GM23338 (cell line): ENCODE results near the gene LGALS1. TPM values are rescaled to one million over a fixed set of nuclear protein-coding genes. Genes with fewer than 3 reads are reported as not detected.

ENCODE experiments used
- ATAC-seq: fragments of 200-7000 bp; cut with Tn5 transposase; 3 replicates; pipeline ENCODE4 v1.9.1; 2020
- DNase-seq: peaks from one replicate; pipeline ENCODE4 v3.0.0-alpha.2; 2015; ENCODE audit warnings: low spot score
- H2AFZ ChIP-seq: fragments of 200-600 bp; sonication (generic); 2 replicates; pipeline ENCODE4 v1.8.0; 2016; ENCODE audit warnings: antibody characterized with exemption, mild to moderate bottlenecking, moderate library complexity
- H3F3A ChIP-seq: fragments of 200-600 bp; sonication (generic); replicated peaks from 2 replicates; pipeline ENCODE4 v1.8.0; 2017; ENCODE audit warnings: antibody characterized with exemption, mixed run types, low read depth
- H3K27ac ChIP-seq: fragments of 200-600 bp; sonication (generic); 2 replicates; pipeline ENCODE4 v1.6.1; 2016; ENCODE audit warnings: low read depth
- H3K27me3 ChIP-seq: fragments of 200-600 bp; sonication (generic); 2 replicates; pipeline ENCODE4 v1.8.0; 2016; ENCODE audit warnings: mild to moderate bottlenecking, mixed run types, moderate library complexity; ENCODE audit not compliant: insufficient read depth
- H3K36me3 ChIP-seq: fragments of 200-600 bp; sonication (generic); 2 replicates; pipeline ENCODE4 v1.8.0; 2016; ENCODE audit warnings: mild to moderate bottlenecking; ENCODE audit not compliant: insufficient read depth
- H3K4me1 ChIP-seq: fragments of 200-600 bp; sonication (generic); 2 replicates; pipeline ENCODE4 v1.8.0; 2016; ENCODE audit warnings: mild to moderate bottlenecking, moderate library complexity; ENCODE audit not compliant: insufficient read depth
- H3K4me2 ChIP-seq: fragments of 200-600 bp; sonication (generic); 2 replicates; pipeline ENCODE4 v1.7.1; 2017; ENCODE audit warnings: mixed run types
- H3K4me3 ChIP-seq: fragments of 200-600 bp; sonication (generic); 2 replicates; pipeline ENCODE4 v1.6.1; 2016; ENCODE audit warnings: mixed run types
- H3K79me2 ChIP-seq: fragments of 200-600 bp; sonication (generic); replicated peaks from 2 replicates; pipeline ENCODE4 v1.8.0; 2017; ENCODE audit warnings: mild to moderate bottlenecking; ENCODE audit not compliant: insufficient read depth
- H3K9me2 ChIP-seq: fragments of 200-600 bp; sonication (generic); 2 replicates; pipeline ENCODE4 v1.8.0; 2017; ENCODE audit not compliant: insufficient read depth
- H4K20me1 ChIP-seq: fragments of 200-600 bp; sonication (generic); replicated peaks from 2 replicates; pipeline ENCODE4 v1.8.0; 2017; ENCODE audit warnings: mild to moderate bottlenecking; ENCODE audit not compliant: insufficient read depth
- H3K27ac Mint-ChIP-seq: 2 replicates; pipeline ENCODE4 v1.8.0; 2020; ENCODE audit warnings: inconsistent platforms, mild to moderate bottlenecking, moderate library complexity, mixed read lengths
- H3K27me3 Mint-ChIP-seq: 3 replicates; pipeline ENCODE4 v1.8.0; 2022; ENCODE audit warnings: low read depth, mild to moderate bottlenecking, moderate library complexity, mixed read lengths, inconsistent platforms; ENCODE audit not compliant: insufficient read depth, poor library complexity
- H3K36me3 Mint-ChIP-seq: 3 replicates; pipeline ENCODE4 v1.8.0; 2021; ENCODE audit warnings: low read depth, mild to moderate bottlenecking, inconsistent platforms, moderate library complexity, mixed read lengths
- H3K4me1 Mint-ChIP-seq: 3 replicates; pipeline ENCODE4 v1.8.0; 2020; ENCODE audit warnings: mild to moderate bottlenecking, inconsistent platforms, mixed read lengths
- H3K4me3 Mint-ChIP-seq: 3 replicates; pipeline ENCODE4 v1.8.0; 2021; ENCODE audit warnings: moderate library complexity, mild to moderate bottlenecking, inconsistent platforms, mixed read lengths
- H3K9me3 Mint-ChIP-seq: 3 replicates; pipeline ENCODE4 v1.8.0; 2020; ENCODE audit warnings: moderate library complexity, mild to moderate bottlenecking, inconsistent platforms, mixed read lengths
- CREB1 ChIP-seq: fragments of 250-450 bp; sonication (Bioruptor Pico); IDR thresholded peaks from 2 replicates; pipeline ENCODE4 v1.5.0; 2020; ENCODE audit warnings: low read depth, mild to moderate bottlenecking, moderate library complexity
- ETS1 ChIP-seq: IDR thresholded peaks from 2 replicates; pipeline ENCODE4 v1.6.1; 2016; ENCODE audit warnings: antibody characterized with exemption
- EZH2 ChIP-seq: fragments of 200-600 bp; sonication (generic); IDR thresholded peaks from one replicate; pipeline ENCODE4 v1.8.0; 2017; ENCODE audit warnings: antibody characterized with exemption, mild to moderate bottlenecking, low read depth; ENCODE audit not compliant: unreplicated experiment
- EZH2phosphoT487 ChIP-seq: fragments of 200-600 bp; sonication (generic); IDR thresholded peaks from one replicate; pipeline ENCODE4 v1.8.1; 2018; ENCODE audit warnings: antibody characterized with exemption; ENCODE audit not compliant: unreplicated experiment
- JUNB ChIP-seq: IDR thresholded peaks from one replicate; pipeline ENCODE4 v1.6.1; 2016; ENCODE audit warnings: antibody characterized with exemption; ENCODE audit not compliant: unreplicated experiment
- NANOG ChIP-seq: IDR thresholded peaks from 2 replicates; pipeline ENCODE4 v1.6.1; 2016; ENCODE audit warnings: antibody characterized with exemption, borderline replicate concordance
- POLR2AphosphoS5 ChIP-seq: IDR thresholded peaks from 2 replicates; pipeline ENCODE4 v1.6.1; 2016; ENCODE audit warnings: antibody characterized with exemption, low read depth
- STAT1 ChIP-seq: IDR thresholded peaks from one replicate; pipeline ENCODE4 v1.6.1; 2016; ENCODE audit warnings: antibody characterized with exemption; ENCODE audit not compliant: unreplicated experiment
- ZNF114 ChIP-seq: fragments of 250-450 bp; sonication (Bioruptor Pico); IDR thresholded peaks from 2 replicates; pipeline ENCODE4 v1.5.0; 2020; ENCODE audit warnings: mild to moderate bottlenecking, moderate library complexity
- ZNF331 ChIP-seq: fragments of 250-450 bp; sonication (Bioruptor Pico); IDR thresholded peaks from 2 replicates; pipeline ENCODE4 v1.5.0; 2020; ENCODE audit warnings: low read depth, mild to moderate bottlenecking, moderate library complexity
- polyA plus RNA-seq: library from polyadenylated mRNA; unstranded; fragments of >200 nt; fragmentation: Nextera tagmentation; extraction: Ambion mirVana; gene quantifications from 2 replicates; pipeline ENCODE4 v1.2.1, GENCODE V29; 2016
- total RNA-seq: library from RNA; depleted of rRNA; stranded (reverse); fragments of >200 nt; shearing (Covaris generic); gene quantifications from 2 replicates; pipeline ENCODE4 v1.2.3, GENCODE V29; 2014
- TF ChIP-seq, protein P1 (sequence below): IDR thresholded peaks from one replicate; pipeline ENCODE4 v1.6.1; 2018; ENCODE audit warnings: antibody characterized with exemption; ENCODE audit not compliant: unreplicated experiment
- TF ChIP-seq, protein P2 (sequence below), 2 experiments: fragments of 200-600 bp in 1 of 2; sonication (generic) in 1 of 2; conservative IDR thresholded peaks; 2 replicates each; pipeline versions ENCODE4 v1.5.1 to v1.6.1; 2016 to 2017; ENCODE audit warnings: antibody characterized with exemption in 2 of 2, low read depth in 2 of 2, mild to moderate bottlenecking in 2 of 2, moderate library complexity in 1 of 2

LGALS1 gene
- total and polyA plus RNA-seq, 2 experiments from 2014 or later, result 31.2 to 62.5 TPM

GRCh38 chr22:37672206-37672919, 3.1 kb upstream of the LGALS1 start:
- H3K4me1 Mint-ChIP-seq, result peaks cover 16% of the 10 kb centered on the region
- Histone ChIP-seq H3K4me3 (no peak overlapping the region), H2AFZ (no peak overlapping the region), H3K9me2 (no peaks in the 10 kb centered on the region), H3K27me3 (no peaks in the 10 kb centered on the region), H3K27ac (no peak overlapping the region), H3F3A (peaks cover 24% of the 10 kb centered on the region; the same call in 1 of the 2 replicates), H3K79me2 (no peaks in the 10 kb centered on the region), H4K20me1 (no peaks in the 10 kb centered on the region; the same call in 1 of the 2 replicates), H3K36me3 (no peaks in the 10 kb centered on the region), H3K4me2 (no peak overlapping the region), H3K4me1 (peaks cover 11% of the 10 kb centered on the region; the same call in 1 of the 2 replicates)
- no peak for DNase-seq
- ATAC-seq, result no peak
- no peaks in the 10 kb centered on the region for H3K9me3 Mint-ChIP-seq
- no peak overlapping the region; the same call in 2 of the 3 replicates for H3K4me3 Mint-ChIP-seq
- H3K36me3 Mint-ChIP-seq, result peaks cover 9% of the 10 kb centered on the region; the same call in 2 of the 3 replicates
- no peak for TF ChIP-seq JUNB
- TF ChIP-seq ZNF114 (CRISPR knock-in tag), result no peak
- TF ChIP-seq CREB1 (CRISPR knock-in tag), result no peak
- TF ChIP-seq EZH2phosphoT487, result no peak
- TF ChIP-seq, protein P1, sequence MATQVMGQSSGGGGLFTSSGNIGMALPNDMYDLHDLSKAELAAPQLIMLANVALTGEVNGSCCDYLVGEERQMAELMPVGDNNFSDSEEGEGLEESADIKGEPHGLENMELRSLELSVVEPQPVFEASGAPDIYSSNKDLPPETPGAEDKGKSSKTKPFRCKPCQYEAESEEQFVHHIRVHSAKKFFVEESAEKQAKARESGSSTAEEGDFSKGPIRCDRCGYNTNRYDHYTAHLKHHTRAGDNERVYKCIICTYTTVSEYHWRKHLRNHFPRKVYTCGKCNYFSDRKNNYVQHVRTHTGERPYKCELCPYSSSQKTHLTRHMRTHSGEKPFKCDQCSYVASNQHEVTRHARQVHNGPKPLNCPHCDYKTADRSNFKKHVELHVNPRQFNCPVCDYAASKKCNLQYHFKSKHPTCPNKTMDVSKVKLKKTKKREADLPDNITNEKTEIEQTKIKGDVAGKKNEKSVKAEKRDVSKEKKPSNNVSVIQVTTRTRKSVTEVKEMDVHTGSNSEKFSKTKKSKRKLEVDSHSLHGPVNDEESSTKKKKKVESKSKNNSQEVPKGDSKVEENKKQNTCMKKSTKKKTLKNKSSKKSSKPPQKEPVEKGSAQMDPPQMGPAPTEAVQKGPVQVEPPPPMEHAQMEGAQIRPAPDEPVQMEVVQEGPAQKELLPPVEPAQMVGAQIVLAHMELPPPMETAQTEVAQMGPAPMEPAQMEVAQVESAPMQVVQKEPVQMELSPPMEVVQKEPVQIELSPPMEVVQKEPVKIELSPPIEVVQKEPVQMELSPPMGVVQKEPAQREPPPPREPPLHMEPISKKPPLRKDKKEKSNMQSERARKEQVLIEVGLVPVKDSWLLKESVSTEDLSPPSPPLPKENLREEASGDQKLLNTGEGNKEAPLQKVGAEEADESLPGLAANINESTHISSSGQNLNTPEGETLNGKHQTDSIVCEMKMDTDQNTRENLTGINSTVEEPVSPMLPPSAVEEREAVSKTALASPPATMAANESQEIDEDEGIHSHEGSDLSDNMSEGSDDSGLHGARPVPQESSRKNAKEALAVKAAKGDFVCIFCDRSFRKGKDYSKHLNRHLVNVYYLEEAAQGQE, result no peak
- TF ChIP-seq EZH2, result no peak
- TF ChIP-seq, protein P2, sequence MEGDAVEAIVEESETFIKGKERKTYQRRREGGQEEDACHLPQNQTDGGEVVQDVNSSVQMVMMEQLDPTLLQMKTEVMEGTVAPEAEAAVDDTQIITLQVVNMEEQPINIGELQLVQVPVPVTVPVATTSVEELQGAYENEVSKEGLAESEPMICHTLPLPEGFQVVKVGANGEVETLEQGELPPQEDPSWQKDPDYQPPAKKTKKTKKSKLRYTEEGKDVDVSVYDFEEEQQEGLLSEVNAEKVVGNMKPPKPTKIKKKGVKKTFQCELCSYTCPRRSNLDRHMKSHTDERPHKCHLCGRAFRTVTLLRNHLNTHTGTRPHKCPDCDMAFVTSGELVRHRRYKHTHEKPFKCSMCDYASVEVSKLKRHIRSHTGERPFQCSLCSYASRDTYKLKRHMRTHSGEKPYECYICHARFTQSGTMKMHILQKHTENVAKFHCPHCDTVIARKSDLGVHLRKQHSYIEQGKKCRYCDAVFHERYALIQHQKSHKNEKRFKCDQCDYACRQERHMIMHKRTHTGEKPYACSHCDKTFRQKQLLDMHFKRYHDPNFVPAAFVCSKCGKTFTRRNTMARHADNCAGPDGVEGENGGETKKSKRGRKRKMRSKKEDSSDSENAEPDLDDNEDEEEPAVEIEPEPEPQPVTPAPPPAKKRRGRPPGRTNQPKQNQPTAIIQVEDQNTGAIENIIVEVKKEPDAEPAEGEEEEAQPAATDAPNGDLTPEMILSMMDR (conservative IDR thresholded peaks at IDR 0.05; ENCODE audit: low read depth in 2 of 2), result no peak
- no peak for TF ChIP-seq POLR2AphosphoS5
- H3K27ac Mint-ChIP-seq, result no peak overlapping the region
- peaks cover 17% of the 10 kb centered on the region for H3K27me3 Mint-ChIP-seq

DNA sequence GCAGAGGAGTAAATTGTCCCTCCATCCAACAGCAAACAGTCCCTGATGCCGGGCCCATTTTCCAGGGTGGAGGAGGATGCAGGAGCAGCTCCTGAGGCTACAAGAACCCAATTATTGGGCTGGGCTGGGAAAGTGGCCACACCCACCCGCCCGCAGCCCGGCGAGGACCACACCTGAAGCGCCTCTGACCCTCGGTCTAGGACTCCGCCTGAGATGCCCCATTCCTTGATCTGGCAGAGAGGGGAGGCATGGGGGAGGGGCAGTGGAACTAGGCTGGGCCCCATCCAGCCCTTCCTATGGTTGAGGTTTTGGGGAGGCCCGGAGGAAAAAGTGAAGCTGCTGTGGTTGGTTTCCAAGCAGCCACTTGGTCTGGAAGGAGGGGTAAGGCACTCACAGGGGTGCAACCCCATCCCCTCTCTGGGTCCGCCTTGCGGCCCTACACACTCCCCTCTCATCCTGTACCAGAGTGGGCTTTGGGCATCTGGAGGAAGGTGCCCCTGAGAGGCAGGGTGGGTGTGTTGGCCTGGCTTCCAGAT, 2.4 kb upstream of the LGALS1 start:
- ATAC-seq (no peak), DNase-seq (no peak)
- no peak overlapping the region for H3K4me3 ChIP-seq
- no peak overlapping the region for H3K4me2 ChIP-seq
- Mint-ChIP-seq H3K27ac (no peak overlapping the region), H3K9me3 (no peaks in the 10 kb centered on the region), H3K36me3 (peaks cover 3% of the 10 kb centered on the region; the same call in 1 of the 3 replicates), H3K4me1 (peaks cover 18% of the 10 kb centered on the region), H3K27me3 (peaks cover 15% of the 10 kb centered on the region), H3K4me3 (no peak overlapping the region)
- peaks cover 11% of the 10 kb centered on the region; the same call in 1 of the 2 replicates for H3K4me1 ChIP-seq
- H3K27ac ChIP-seq, result no peak overlapping the region
- H3F3A ChIP-seq, result peaks cover 22% of the 10 kb centered on the region; the same call in 1 of the 2 replicates
- no peaks in the 10 kb centered on the region for H3K36me3 ChIP-seq
- H2AFZ ChIP-seq, result no peak overlapping the region
- no peaks in the 10 kb centered on the region for H3K9me2 ChIP-seq
- no peaks in the 10 kb centered on the region for H3K27me3 ChIP-seq
- no peaks in the 10 kb centered on the region for H4K20me1 ChIP-seq
- H3K79me2 ChIP-seq, result no peaks in the 10 kb centered on the region
- no peak for TF ChIP-seq ZNF331 (CRISPR knock-in tag)
- TF ChIP-seq JUNB, result no peak
- TF ChIP-seq ZNF114 (CRISPR knock-in tag), result no peak
- no peak for TF ChIP-seq EZH2
- TF ChIP-seq NANOG, result no peak
- TF ChIP-seq CREB1 (CRISPR knock-in tag), result no peak
- no peak for TF ChIP-seq ETS1
- TF ChIP-seq POLR2AphosphoS5, result no peak
- TF ChIP-seq STAT1, result no peak
- TF ChIP-seq, protein P2 (conservative IDR thresholded peaks at IDR 0.05; ENCODE audit: low read depth in 2 of 2), result no peak
